ENCODE results near the gene FAM184B. TPM values are rescaled to one million over a fixed set of nuclear protein-coding genes. Genes with fewer than 3 reads are reported as not detected.

FAM184B gene
- total RNA-seq, 2 donors from 2014 or later = 0.07 TPM; not detected in 1

DNA sequence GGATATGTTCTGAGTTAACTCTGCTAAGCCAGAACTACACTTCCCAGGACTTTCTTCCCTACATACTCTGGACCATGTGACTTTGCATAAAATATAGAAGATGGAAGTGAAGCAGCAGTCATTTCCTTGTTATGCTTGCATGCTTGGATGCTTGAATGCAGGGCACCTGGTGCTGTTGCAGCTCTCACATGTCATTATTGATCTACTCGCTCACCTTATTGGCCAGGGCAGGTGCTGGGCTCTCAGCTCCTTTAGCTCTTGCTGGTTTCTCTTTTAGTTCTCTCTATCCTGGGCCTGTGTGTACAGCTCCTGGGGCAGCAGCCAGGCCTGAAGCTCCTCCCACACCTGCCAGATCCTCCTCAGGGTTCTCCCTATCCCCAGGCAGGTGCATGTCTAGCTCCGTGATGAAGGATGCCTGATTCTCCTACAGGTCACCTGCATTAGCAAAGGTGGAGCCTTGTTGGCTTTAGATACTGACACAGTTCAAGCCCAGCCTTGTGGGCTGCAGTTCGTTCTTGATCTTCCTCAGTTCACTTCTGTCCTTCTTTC is 113.7 kb downstream of the FAM184B start:
- H3K4me3 ChIP-seq (ENCODE audit: low read length) = no peak overlapping the region
- H3K36me3 ChIP-seq (ENCODE audit: control insufficient read depth, insufficient read depth, low read length) = no peaks in the 10 kb centered on the region
- 88 to 100% methylated on average over 2 to 3 of the region's 3 CpGs for WGBS, 2 experiments (ENCODE audit: insufficient coverage in 1 of 2, insufficient read length in 1 of 2)
- Mint-ChIP-seq H3K27me3 (ENCODE audit: insufficient read depth) (no peaks in the 10 kb centered on the region), H3K9me3 (no peaks in the 10 kb centered on the region), H3K4me1 (peaks cover 3% of the 10 kb centered on the region), H3K36me3 (ENCODE audit: low read depth) (no peaks in the 10 kb centered on the region), H3K4me3 (no peak overlapping the region), H3K27ac (no peak overlapping the region)
- H3K4me1 ChIP-seq (ENCODE audit: control insufficient read depth, insufficient read depth, low read length) = no peaks in the 10 kb centered on the region
- TF ChIP-seq, protein P1, sequence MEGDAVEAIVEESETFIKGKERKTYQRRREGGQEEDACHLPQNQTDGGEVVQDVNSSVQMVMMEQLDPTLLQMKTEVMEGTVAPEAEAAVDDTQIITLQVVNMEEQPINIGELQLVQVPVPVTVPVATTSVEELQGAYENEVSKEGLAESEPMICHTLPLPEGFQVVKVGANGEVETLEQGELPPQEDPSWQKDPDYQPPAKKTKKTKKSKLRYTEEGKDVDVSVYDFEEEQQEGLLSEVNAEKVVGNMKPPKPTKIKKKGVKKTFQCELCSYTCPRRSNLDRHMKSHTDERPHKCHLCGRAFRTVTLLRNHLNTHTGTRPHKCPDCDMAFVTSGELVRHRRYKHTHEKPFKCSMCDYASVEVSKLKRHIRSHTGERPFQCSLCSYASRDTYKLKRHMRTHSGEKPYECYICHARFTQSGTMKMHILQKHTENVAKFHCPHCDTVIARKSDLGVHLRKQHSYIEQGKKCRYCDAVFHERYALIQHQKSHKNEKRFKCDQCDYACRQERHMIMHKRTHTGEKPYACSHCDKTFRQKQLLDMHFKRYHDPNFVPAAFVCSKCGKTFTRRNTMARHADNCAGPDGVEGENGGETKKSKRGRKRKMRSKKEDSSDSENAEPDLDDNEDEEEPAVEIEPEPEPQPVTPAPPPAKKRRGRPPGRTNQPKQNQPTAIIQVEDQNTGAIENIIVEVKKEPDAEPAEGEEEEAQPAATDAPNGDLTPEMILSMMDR (conservative IDR thresholded peaks at IDR 0.05) = no peak
- no peak for DNase-seq
- H3K9me3 ChIP-seq (ENCODE audit: control insufficient read depth, low read length) = no peaks in the 10 kb centered on the region
- no peaks in the 10 kb centered on the region for H3K27me3 ChIP-seq (ENCODE audit: control insufficient read depth, insufficient read depth, low read length, poor library complexity, severe bottlenecking)
- no peak overlapping the region for H3K27ac ChIP-seq (ENCODE audit: low read depth, low read length)
- no peak overlapping the region for H3K9ac ChIP-seq (ENCODE audit: extremely low read depth, low read length, poor library complexity, severe bottlenecking)

DNA sequence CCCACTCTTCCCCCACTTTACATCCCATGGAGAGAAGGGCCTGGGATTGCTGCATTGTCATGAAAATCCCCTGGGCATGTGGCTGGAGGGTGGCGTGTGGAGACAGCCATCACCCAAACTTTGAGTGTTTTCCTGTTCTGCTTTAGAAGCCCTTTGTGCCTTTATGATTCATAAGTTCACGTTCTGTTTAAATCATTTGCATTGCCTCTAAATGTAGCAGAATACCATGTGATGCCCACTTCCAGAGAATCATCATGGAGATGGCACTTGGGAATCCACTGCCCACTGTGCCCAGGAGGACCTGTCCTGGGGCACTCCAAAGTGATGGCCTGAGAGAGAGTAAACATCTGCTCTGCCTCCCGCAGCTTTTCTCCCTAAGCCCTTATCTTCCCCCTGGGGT is 114.2 kb downstream of the FAM184B start:
- 86 to 94% methylated on average over 2 to 3 of the region's 3 CpGs for WGBS, 2 experiments (ENCODE audit: insufficient coverage in 1 of 2, insufficient read length in 1 of 2)
- H3K4me1 Mint-ChIP-seq = peaks cover 3% of the 10 kb centered on the region

DNA sequence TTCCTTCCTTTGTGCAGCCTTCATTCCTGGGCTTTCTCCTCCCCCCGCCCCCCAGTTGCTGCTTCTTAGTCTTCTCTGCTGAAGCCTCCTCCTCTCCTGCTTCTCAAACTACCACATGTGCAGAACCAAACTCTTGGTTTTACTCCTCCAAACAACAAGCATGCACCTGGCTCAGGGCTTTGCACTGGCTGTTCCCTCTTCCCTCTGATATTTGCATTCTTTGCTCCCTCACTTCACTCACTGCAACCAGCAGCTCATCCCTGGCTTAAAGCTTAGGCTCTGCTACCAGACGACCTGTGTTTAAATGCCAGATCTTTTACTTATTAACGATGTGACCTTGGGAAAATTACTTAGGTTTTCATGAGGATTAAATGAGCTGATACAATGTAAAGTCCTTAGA is 115.6 kb downstream of the FAM184B start:
- H3K36me3 Mint-ChIP-seq (ENCODE audit: low read depth) = no peaks in the 10 kb centered on the region
- no peaks in the 10 kb centered on the region for H3K9me3 Mint-ChIP-seq
- no peak overlapping the region for H3K27ac Mint-ChIP-seq
- no peak overlapping the region for H3K4me3 Mint-ChIP-seq
- Histone ChIP-seq H3K4me3 (ENCODE audit: low read length) (no peak overlapping the region), H3K9me3 (ENCODE audit: control insufficient read depth, low read length) (no peaks in the 10 kb centered on the region), H3K27me3 (ENCODE audit: control insufficient read depth, insufficient read depth, low read length, poor library complexity, severe bottlenecking) (no peaks in the 10 kb centered on the region), H3K27ac (ENCODE audit: low read depth, low read length) (no peak overlapping the region), H3K36me3 (ENCODE audit: control insufficient read depth, insufficient read depth, low read length) (no peaks in the 10 kb centered on the region), H3K9ac (ENCODE audit: extremely low read depth, low read length, poor library complexity, severe bottlenecking) (no peak overlapping the region), H3K4me1 (ENCODE audit: control insufficient read depth, insufficient read depth, low read length) (no peaks in the 10 kb centered on the region)
- peaks cover 3% of the 10 kb centered on the region for H3K4me1 Mint-ChIP-seq
- 71% methylated on average over 3 of the region's 3 CpGs; no CpG with 5 or more reads in 1 of the 2 experiments for WGBS, 2 experiments (ENCODE audit: insufficient coverage in 1 of 2, insufficient read length in 1 of 2)
- TF ChIP-seq, protein P1 (conservative IDR thresholded peaks at IDR 0.05) = no peak
- DNase-seq = no peak
- H3K27me3 Mint-ChIP-seq (ENCODE audit: insufficient read depth) = no peaks in the 10 kb centered on the region

More for the DNA sequence above, 114.2 kb downstream of the FAM184B start:
- TF ChIP-seq, protein P1 (conservative IDR thresholded peaks at IDR 0.05) = no peak
- H3K36me3 ChIP-seq (ENCODE audit: control insufficient read depth, insufficient read depth, low read length) = no peaks in the 10 kb centered on the region
- Mint-ChIP-seq H3K36me3 (ENCODE audit: low read depth) (no peaks in the 10 kb centered on the region), H3K27me3 (ENCODE audit: insufficient read depth) (no peaks in the 10 kb centered on the region), H3K9me3 (no peaks in the 10 kb centered on the region), H3K27ac (no peak overlapping the region), H3K4me3 (no peak overlapping the region)
- H3K27ac ChIP-seq (ENCODE audit: low read depth, low read length) = no peak overlapping the region
- H3K27me3 ChIP-seq (ENCODE audit: control insufficient read depth, insufficient read depth, low read length, poor library complexity, severe bottlenecking) = no peaks in the 10 kb centered on the region
- H3K4me3 ChIP-seq (ENCODE audit: low read length) = no peak overlapping the region
- no peaks in the 10 kb centered on the region for H3K9me3 ChIP-seq (ENCODE audit: control insufficient read depth, low read length)
- H3K4me1 ChIP-seq (ENCODE audit: control insufficient read depth, insufficient read depth, low read length) = no peaks in the 10 kb centered on the region
- H3K9ac ChIP-seq (ENCODE audit: extremely low read depth, low read length, poor library complexity, severe bottlenecking) = no peak overlapping the region
- no peak for DNase-seq
